ENCODE results near the gene PLEKHA5. TPM values are rescaled to one million over a fixed set of nuclear protein-coding genes. Genes with fewer than 3 reads are reported as not detected.

PLEKHA5 gene
- total and polyA plus RNA-seq, 2 of the 4 experiments (the other 2 are of a cell fraction), result 5.3 to 12.2 TPM

DNA sequence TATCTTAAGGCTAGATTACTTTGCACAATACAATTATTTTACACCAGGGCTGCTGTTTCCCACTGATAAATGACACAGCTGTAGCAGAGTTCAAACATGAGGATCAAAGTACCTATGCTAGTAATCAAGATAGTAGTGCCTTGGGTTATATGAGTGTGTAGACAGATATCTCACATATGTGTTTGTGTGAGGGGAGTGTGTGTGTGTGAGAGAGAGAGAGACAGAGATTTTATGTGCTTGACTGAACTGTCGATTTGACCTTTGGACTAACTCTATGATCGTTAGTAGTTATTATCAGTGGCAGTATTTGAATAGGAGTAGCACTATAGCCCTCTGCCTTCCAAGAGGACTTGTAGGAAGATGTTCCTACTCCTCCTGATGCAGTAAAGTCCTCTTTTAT, 15.5 kb downstream of the PLEKHA5 start:
- Histone ChIP-seq H2BK120ac (ENCODE audit: low read depth, low read length) (no peak overlapping the region), H2AFZ (replicated peaks; ENCODE audit: low read length, poor library complexity) (no peak overlapping the region), H3K4ac (ENCODE audit: low read depth, low read length) (no peak overlapping the region), H3K4me2 (ENCODE audit: low read depth, low read length) (no peak overlapping the region), H3K18ac (ENCODE audit: low read depth, low read length) (no peak overlapping the region), H3K4me1 (ENCODE audit: control insufficient read depth, insufficient read depth, low read length) (no peaks in the 10 kb centered on the region), H3K9me1 (ENCODE audit: insufficient read depth, low read length) (no peaks in the 10 kb centered on the region), H2AK5ac (ENCODE audit: low read depth, low read length) (no peak overlapping the region), H3K4me3 (ENCODE audit: insufficient read depth, low read depth, low read length) (no peak overlapping the region), H2BK15ac (ENCODE audit: low read depth, low read length) (no peak overlapping the region), H2BK5ac (ENCODE audit: low read depth, low read length, poor library complexity, severe bottlenecking) (no peak overlapping the region), H3K23ac (ENCODE audit: low read depth, low read length) (no peak overlapping the region), H4K91ac (ENCODE audit: insufficient read depth, low read depth, low read length) (no peak overlapping the region), H2AK9ac (replicated peaks; ENCODE audit: low read depth, low read length, poor library complexity) (no peak overlapping the region), H4K20me1 (ENCODE audit: insufficient read depth, low read length) (no peaks in the 10 kb centered on the region), H3K27ac (ENCODE audit: insufficient read depth, low read length) (no peak overlapping the region), H4K8ac (ENCODE audit: low read depth in 2 of 2, low read length in 2 of 2) (no peak overlapping the region), H3K27me3 (ENCODE audit: control insufficient read depth, insufficient read depth, low read length) (no peaks in the 10 kb centered on the region), H4K5ac (ENCODE audit: low read depth, low read length) (no peak overlapping the region), H3K9me3 (ENCODE audit: control insufficient read depth, insufficient read depth, low read length) (no peaks in the 10 kb centered on the region; the same call in 1 of the 2 replicates), H2BK20ac (ENCODE audit: low read depth, low read length) (no peak overlapping the region), H3K36me3 (ENCODE audit: control insufficient read depth, insufficient read depth, low read length) (peaks cover 17% of the 10 kb centered on the region), H3K56ac (ENCODE audit: extremely low read depth, insufficient read depth, low read length) (no peak overlapping the region), H3K9ac (ENCODE audit: low read depth, low read length) (no peak overlapping the region), H3K14ac (replicated peaks; ENCODE audit: low read depth, low read length) (no peak overlapping the region), H3K79me1 (ENCODE audit: low read depth in 1 of 2, low read length in 2 of 2) (peaks cover 22 to 35% of the 10 kb centered on the region in 2 experiments)
- no CpG with 5 or more reads among the region's 2 CpGs for WGBS, 2 experiments (ENCODE audit: extremely low coverage in 2 of 2, insufficient read length in 1 of 2)
- DNase-seq (no peak), ATAC-seq (ENCODE audit: low read depth) (no peak)
- TF ChIP-seq RCOR1 (IDR thresholded peaks at IDR 0.05; ENCODE audit: insufficient replicate concordance, low read length), result no peak
- TF ChIP-seq, protein P1, sequence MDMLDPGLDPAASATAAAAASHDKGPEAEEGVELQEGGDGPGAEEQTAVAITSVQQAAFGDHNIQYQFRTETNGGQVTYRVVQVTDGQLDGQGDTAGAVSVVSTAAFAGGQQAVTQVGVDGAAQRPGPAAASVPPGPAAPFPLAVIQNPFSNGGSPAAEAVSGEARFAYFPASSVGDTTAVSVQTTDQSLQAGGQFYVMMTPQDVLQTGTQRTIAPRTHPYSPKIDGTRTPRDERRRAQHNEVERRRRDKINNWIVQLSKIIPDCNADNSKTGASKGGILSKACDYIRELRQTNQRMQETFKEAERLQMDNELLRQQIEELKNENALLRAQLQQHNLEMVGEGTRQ (IDR thresholded peaks at IDR 0.05; ENCODE audit: low read depth, low read length), result no peak
- TF ChIP-seq SMC3 (IDR thresholded peaks at IDR 0.05; ENCODE audit: low read depth, low read length), result no peak
- no peak for TF ChIP-seq CTCF (conservative IDR thresholded peaks at IDR 0.05; ENCODE audit: low read depth, low read length)
- TF ChIP-seq POLR2A (IDR thresholded peaks at IDR 0.05; ENCODE audit: low read depth, low read length), result no peak
- TF ChIP-seq CHD1 (IDR thresholded peaks at IDR 0.05; ENCODE audit: low read depth, low read length), result no peak
- TF ChIP-seq NFE2L2 (IDR thresholded peaks at IDR 0.05; ENCODE audit: low read depth, low read length), result no peak
- TF ChIP-seq ELK1 (IDR thresholded peaks at IDR 0.05; ENCODE audit: borderline replicate concordance, low read depth, low read length), result no peak
- no peak for TF ChIP-seq MAFK (IDR thresholded peaks at IDR 0.05; ENCODE audit: low read depth, low read length)
- no peak for TF ChIP-seq MAZ (IDR thresholded peaks at IDR 0.05; ENCODE audit: borderline replicate concordance, low read depth, low read length)
- no peak for TF ChIP-seq BHLHE40 (IDR thresholded peaks at IDR 0.05; ENCODE audit: low read depth, low read length)
- TF ChIP-seq RAD21 (IDR thresholded peaks at IDR 0.05; ENCODE audit: low read length), result no peak
- TF ChIP-seq CEBPB (IDR thresholded peaks at IDR 0.05; ENCODE audit: low read depth, low read length), result no peak
- in situ Hi-C loops (cut with MboI; ENCODE audit: low sequenced_read_pairs), result no loop called here
- dilution Hi-C loops (cut with HindIII; ENCODE audit: low sequenced_read_pairs, unreplicated experiment), result no loop called here
- CTCF ChIA-PET, result interaction anchor here (1.3 kb wide), 1 partner anchor 9 kb away, joined by 5 read pairs; no protein-coding TSS in a partner anchor
- no TSS peak for BruUV-seq (replicated peaks)
- intact Hi-C loops (cut with micrococcal nuclease), result no loop called here
- POLR2A ChIA-PET (ENCODE audit: unreplicated experiment), result no interaction called here

Measured in IMR-90 (cell line).